H7 (cell line): ENCODE measurements around the gene C2orf49. TPM values are rescaled to one million over a fixed set of nuclear protein-coding genes. Genes with fewer than 3 reads are reported as not detected.

Experiments used
- DNase-seq: peaks from one replicate; pipeline ENCODE4 v3.0.0; 2012
- H3K27me3 ChIP-seq: 2 replicates; pipeline ENCODE4 v1.6.0; 2011; ENCODE audit warnings: mild to moderate bottlenecking, low read length; ENCODE audit not compliant: control insufficient read depth, insufficient read depth
- H3K36me3 ChIP-seq: replicated peaks from 2 replicates; pipeline ENCODE4 v1.5.1; 2011; ENCODE audit warnings: low read length; ENCODE audit not compliant: control insufficient read depth, insufficient read depth
- H3K4me3 ChIP-seq: 2 replicates; pipeline ENCODE4 v1.5.1; 2011; ENCODE audit warnings: low read depth, mild to moderate bottlenecking, control low read depth, low read length, moderate library complexity; ENCODE audit not compliant: insufficient read depth
- total RNA-seq: library from RNA; depleted of rRNA; stranded (reverse); fragments of >200 nt; shearing (Covaris generic); gene quantifications from 2 replicates; pipeline ENCODE4 v1.2.3, GENCODE V29; 2014

The C2orf49 gene
- total RNA-seq, 1 experiment from 2014 or later: 8.4 TPM

- Histone ChIP-seq H3K36me3 (no peaks in the 10 kb centered on the region), H3K4me3 (peak overlapping the region; percentile 60), H3K27me3 (no peaks in the 10 kb centered on the region)
- DNase-seq: no peak
These were observed 8.8 kb upstream of the C2orf49 start for GRCh38 chr2:105328281-105329196.

GRCh38 chr2:105329197-105329554, 8.2 kb upstream of the C2orf49 start:
- Histone ChIP-seq H3K4me3 (peak overlapping the region; percentile 60), H3K36me3 (no peaks in the 10 kb centered on the region), H3K27me3 (no peaks in the 10 kb centered on the region)
- DNase-seq: no peak

GRCh38 chr2:105329561-105330495, 7.5 kb upstream of the C2orf49 start, which contains the start of gene TGFBRAP1:
Gene TGFBRAP1, minus strand, starts transcription at chr2:105329735. Its CDS starts 21,434 bp downstream, at chr2:105308301.
- peak within 1 kb of the TSS; percentile 60 for H3K4me3 ChIP-seq
- no peaks in the 10 kb centered on the region for H3K27me3 ChIP-seq
- no peaks in the 10 kb centered on the region for H3K36me3 ChIP-seq
- DNase-seq: peak; percentile 92

- no peaks in the 10 kb centered on the region for H3K27me3 ChIP-seq
- no peak overlapping the region for H3K4me3 ChIP-seq
- DNase-seq: no peak
- no peaks in the 10 kb centered on the region for H3K36me3 ChIP-seq
These were observed 6.5 kb upstream of the C2orf49 start for GRCh38 chr2:105330681-105331375.

- H3K36me3 ChIP-seq: no peaks in the 10 kb centered on the region
- no peaks in the 10 kb centered on the region for H3K27me3 ChIP-seq
- no peak for DNase-seq
- no peak overlapping the region for H3K4me3 ChIP-seq
These were observed 3.1 kb upstream of the C2orf49 start for GRCh38 chr2:105334211-105334610.

GRCh38 chr2:105335469-105335868, 1.9 kb upstream of the C2orf49 start:
- H3K4me3 ChIP-seq: no peak overlapping the region

GRCh38 chr2:105336786-105337121, 586 bp upstream of the C2orf49 start:
- H3K36me3 ChIP-seq: peaks cover 5% of the 10 kb centered on the region
- H3K27me3 ChIP-seq: no peaks in the 10 kb centered on the region
- DNase-seq: no peak
- H3K4me3 ChIP-seq: peak overlapping the region; percentile 86

More at GRCh38 chr2:105335469-105335868, 1.9 kb upstream of the C2orf49 start:
- Histone ChIP-seq H3K27me3 (no peaks in the 10 kb centered on the region), H3K36me3 (peaks cover 4% of the 10 kb centered on the region)
- no peak for DNase-seq

GRCh38 chr2:105338020-105338385, 663 bp downstream of the C2orf49 start:
- H3K36me3 ChIP-seq: peaks cover 8% of the 10 kb centered on the region
- no peaks in the 10 kb centered on the region for H3K27me3 ChIP-seq
- no peak for DNase-seq
- peak overlapping the region; percentile 86 for H3K4me3 ChIP-seq

GRCh38 chr2:105339414-105339813, 2.1 kb downstream of the C2orf49 start:
- DNase-seq: no peak
- H3K4me3 ChIP-seq: no peak overlapping the region
- H3K36me3 ChIP-seq: peaks cover 15% of the 10 kb centered on the region
- no peaks in the 10 kb centered on the region for H3K27me3 ChIP-seq

GRCh38 chr2:105344704-105345345, 7.5 kb downstream of the C2orf49 start:
- DNase-seq: no peak
- peaks cover 33% of the 10 kb centered on the region for H3K36me3 ChIP-seq
- no peaks in the 10 kb centered on the region for H3K27me3 ChIP-seq
- H3K4me3 ChIP-seq: no peak overlapping the region

- H3K36me3 ChIP-seq: peaks cover 6% of the 10 kb centered on the region
- no peak for DNase-seq
- H3K27me3 ChIP-seq: no peaks in the 10 kb centered on the region
These were observed 19.8 kb downstream of the C2orf49 start for GRCh38 chr2:105357122-105357521.

GRCh38 chr2:105358593-105358992, 21.3 kb downstream of the C2orf49 start:
- Histone ChIP-seq H3K27me3 (no peaks in the 10 kb centered on the region), H3K4me3 (no peak overlapping the region), H3K36me3 (peaks cover 15% of the 10 kb centered on the region)
- no peak for DNase-seq

More at GRCh38 chr2:105357122-105357521, 19.8 kb downstream of the C2orf49 start:
- no peak overlapping the region for H3K4me3 ChIP-seq

- Histone ChIP-seq H3K36me3 (peaks cover 15% of the 10 kb centered on the region), H3K4me3 (no peak overlapping the region), H3K27me3 (no peaks in the 10 kb centered on the region)
- no peak for DNase-seq
These were observed 24.0 kb downstream of the C2orf49 start for GRCh38 chr2:105361102-105361889.
